ENCODE data around the gene HBZ. TPM values are rescaled to one million over a fixed set of nuclear protein-coding genes. Genes with fewer than 3 reads are reported as not detected.
"Not testable (repeated sequence)": the region's sequence is repeated elsewhere in the genome, so short reads cannot be mapped to it uniquely, and the experiment has no call there.

Gene HBZ
- total RNA-seq, 1 experiment from 2014 or later = not detected

GRCh38 chr16:149024-149660 lies 3.3 kb upstream of the HBZ start:
- POLR2A ChIA-PET (ENCODE audit: unreplicated experiment) = no interaction called here
- no peak overlapping the region for H3K4me2 ChIP-seq (ENCODE audit: low read length)
- intact Hi-C loops (cut with micrococcal nuclease) = no loop called here

DNA sequence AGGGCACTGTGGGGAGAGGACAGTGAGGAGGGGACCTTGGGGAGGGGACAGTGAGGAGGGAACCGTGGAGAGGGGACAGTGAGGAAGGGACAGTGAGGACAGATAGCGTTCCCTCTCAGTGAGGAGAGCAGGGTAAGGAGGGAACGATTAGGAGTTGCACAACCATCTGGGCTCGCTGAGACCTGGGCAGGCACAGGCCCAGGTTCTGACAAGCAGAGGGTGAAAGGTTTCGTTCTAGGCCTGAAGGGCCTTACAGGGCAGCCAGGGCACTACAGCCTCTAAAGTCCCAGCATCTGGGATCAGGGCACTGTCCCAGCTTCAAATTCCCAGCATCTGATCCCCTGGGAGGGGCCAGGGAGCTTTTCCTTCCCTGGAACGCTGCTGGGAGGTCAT lies 681 bp downstream of the HBZ start:
- ATAC-seq; CTCF ChIA-PET; H3K4me1 ChIP-seq (ENCODE audit: insufficient read depth, low read length); H3F3A ChIP-seq (ENCODE audit: low read length, unreplicated experiment); H3K27me3 ChIP-seq (ENCODE audit: low read length); intact Hi-C loops (cut with micrococcal nuclease); H3K9me2 ChIP-seq (replicated peaks; ENCODE audit: low read length); H3K27ac ChIP-seq (ENCODE audit: low read length); BruUV-seq (replicated peaks); H3K79me2 ChIP-seq (ENCODE audit: low read length); H2AFZ ChIP-seq (ENCODE audit: low read length); DNase-seq; H3K4me2 ChIP-seq (ENCODE audit: low read length); H3K9me3 ChIP-seq (ENCODE audit: low read length); H3K4me3 ChIP-seq (ENCODE audit: low read length); H3K36me3 ChIP-seq (ENCODE audit: low read depth, low read length); H4K20me1 ChIP-seq (ENCODE audit: low read length); POLR2A ChIA-PET (ENCODE audit: unreplicated experiment); H3K9ac ChIP-seq (ENCODE audit: low read length): not testable (repeated sequence)

More at GRCh38 chr16:149024-149660, 3.3 kb upstream of the HBZ start:
- CTCF ChIA-PET = no interaction called here
- H3K9me2 ChIP-seq (replicated peaks; ENCODE audit: low read length) = no peaks in the 10 kb centered on the region
- no peak overlapping the region for H3K9ac ChIP-seq (ENCODE audit: low read length)
- no peaks in the 10 kb centered on the region for H3K79me2 ChIP-seq (ENCODE audit: low read length)
- no peak overlapping the region for H3K4me3 ChIP-seq (ENCODE audit: low read length)
- BruUV-seq (replicated peaks) = no TSS peak
- no peaks in the 10 kb centered on the region for H3K4me1 ChIP-seq (ENCODE audit: insufficient read depth, low read length)
- DNase-seq = no peak
- TF ChIP-seq EZH2phosphoT487 (IDR thresholded peaks at IDR 0.05; ENCODE audit: borderline replicate concordance, low read length) (no peak), EZH2 (IDR thresholded peaks at IDR 0.05; ENCODE audit: low read length, unreplicated experiment) (no peak)
- TF ChIP-seq, protein P1, sequence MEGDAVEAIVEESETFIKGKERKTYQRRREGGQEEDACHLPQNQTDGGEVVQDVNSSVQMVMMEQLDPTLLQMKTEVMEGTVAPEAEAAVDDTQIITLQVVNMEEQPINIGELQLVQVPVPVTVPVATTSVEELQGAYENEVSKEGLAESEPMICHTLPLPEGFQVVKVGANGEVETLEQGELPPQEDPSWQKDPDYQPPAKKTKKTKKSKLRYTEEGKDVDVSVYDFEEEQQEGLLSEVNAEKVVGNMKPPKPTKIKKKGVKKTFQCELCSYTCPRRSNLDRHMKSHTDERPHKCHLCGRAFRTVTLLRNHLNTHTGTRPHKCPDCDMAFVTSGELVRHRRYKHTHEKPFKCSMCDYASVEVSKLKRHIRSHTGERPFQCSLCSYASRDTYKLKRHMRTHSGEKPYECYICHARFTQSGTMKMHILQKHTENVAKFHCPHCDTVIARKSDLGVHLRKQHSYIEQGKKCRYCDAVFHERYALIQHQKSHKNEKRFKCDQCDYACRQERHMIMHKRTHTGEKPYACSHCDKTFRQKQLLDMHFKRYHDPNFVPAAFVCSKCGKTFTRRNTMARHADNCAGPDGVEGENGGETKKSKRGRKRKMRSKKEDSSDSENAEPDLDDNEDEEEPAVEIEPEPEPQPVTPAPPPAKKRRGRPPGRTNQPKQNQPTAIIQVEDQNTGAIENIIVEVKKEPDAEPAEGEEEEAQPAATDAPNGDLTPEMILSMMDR (conservative IDR thresholded peaks at IDR 0.05; ENCODE audit: low read depth, low read length) = no peak
- no peaks in the 10 kb centered on the region for H3F3A ChIP-seq (ENCODE audit: low read length, unreplicated experiment)
- no peaks in the 10 kb centered on the region for H4K20me1 ChIP-seq (ENCODE audit: low read length)
- H3K9me3 ChIP-seq (ENCODE audit: low read length) = no peaks in the 10 kb centered on the region
- no peak overlapping the region for H3K27ac ChIP-seq (ENCODE audit: low read length)
- H3K36me3 ChIP-seq (ENCODE audit: low read depth, low read length) = no peaks in the 10 kb centered on the region
- no peak for ATAC-seq
- no peak overlapping the region for H2AFZ ChIP-seq (ENCODE audit: low read length)
- no peaks in the 10 kb centered on the region for H3K27me3 ChIP-seq (ENCODE audit: low read length)

- H3K27me3 ChIP-seq (ENCODE audit: low read length); BruUV-seq (replicated peaks); H3K4me3 ChIP-seq (ENCODE audit: low read length); H3K4me1 ChIP-seq (ENCODE audit: insufficient read depth, low read length); H3K9me2 ChIP-seq (replicated peaks; ENCODE audit: low read length); H3K27ac ChIP-seq (ENCODE audit: low read length); H3K4me2 ChIP-seq (ENCODE audit: low read length); ATAC-seq; H3K79me2 ChIP-seq (ENCODE audit: low read length); CTCF ChIA-PET; intact Hi-C loops (cut with micrococcal nuclease); H3K9ac ChIP-seq (ENCODE audit: low read length); DNase-seq; H3K36me3 ChIP-seq (ENCODE audit: low read depth, low read length); H2AFZ ChIP-seq (ENCODE audit: low read length); H3F3A ChIP-seq (ENCODE audit: low read length, unreplicated experiment); H3K9me3 ChIP-seq (ENCODE audit: low read length); POLR2A ChIA-PET (ENCODE audit: unreplicated experiment); H4K20me1 ChIP-seq (ENCODE audit: low read length): not testable (repeated sequence)
These were observed 1.2 kb downstream of the HBZ start for GRCh38 chr16:153550-154216.
